GM18951 (cell line): ENCODE data around the gene HLA-DQB2.

Experiments used
- POLR2A ChIP-seq: IDR thresholded peaks from 4 replicates; pipeline ENCODE4 v1.6.1; 2011; ENCODE audit warnings: mild to moderate bottlenecking; ENCODE audit not compliant: insufficient read length, insufficient read depth; ENCODE audit errors: extremely low read depth
- in situ Hi-C: fragments of 300-500 bp; cut with MboI; formaldehyde crosslinking; loops from one replicate; pipeline ENCODE4 v1.12.0; 2022; ENCODE audit warnings: low sequenced_read_pairs, mixed read lengths, inconsistent platforms; ENCODE audit not compliant: unreplicated experiment

The HLA-DQB2 gene

DNA sequence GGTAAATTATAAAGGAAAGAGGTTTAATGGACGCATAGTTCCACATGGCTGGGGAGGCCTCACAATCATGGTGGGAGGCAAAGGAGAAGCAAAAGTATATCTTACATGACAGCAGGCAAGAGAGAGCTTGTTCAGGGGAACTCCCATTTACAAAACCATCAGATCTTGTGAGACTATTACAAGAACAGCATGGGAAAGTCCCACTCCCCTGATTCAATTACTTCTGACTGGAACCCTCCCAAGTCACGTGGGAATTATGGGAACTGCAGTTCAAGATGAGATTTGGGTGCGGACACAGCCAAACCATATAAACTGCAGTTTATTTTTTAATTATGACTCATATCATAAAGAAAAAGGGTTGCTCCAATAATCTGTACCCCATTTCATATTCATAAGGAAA, 44.5 kb downstream of the HLA-DQB2 start:
- no peak for TF ChIP-seq POLR2A
- in situ Hi-C loops = loop anchor here (10.0 kb wide), 1 partner anchor 294 kb away; no protein-coding TSS in a partner anchor

DNA sequence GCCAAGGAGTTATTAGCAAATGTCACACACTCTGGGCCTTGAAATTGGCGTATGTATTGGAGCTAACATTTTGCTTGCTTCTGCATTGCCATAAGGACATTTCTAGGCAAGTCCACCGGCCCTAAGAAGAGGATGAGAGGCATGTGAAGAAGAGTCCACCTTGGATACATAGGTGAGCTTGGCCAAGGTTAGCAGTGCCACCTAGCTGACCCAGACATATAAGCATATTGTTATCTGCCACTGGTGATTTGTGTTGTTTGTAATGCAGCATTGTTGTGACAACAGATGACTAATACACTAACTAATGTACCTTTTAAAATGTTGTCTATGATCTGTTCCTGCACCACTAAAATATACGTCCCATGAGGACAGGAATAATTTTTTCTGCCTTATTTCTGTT, 46.9 kb downstream of the HLA-DQB2 start:
- in situ Hi-C loops = loop anchor here (10.0 kb wide), 1 partner anchor 292 kb away; no protein-coding TSS in a partner anchor
- TF ChIP-seq POLR2A = no peak

DNA sequence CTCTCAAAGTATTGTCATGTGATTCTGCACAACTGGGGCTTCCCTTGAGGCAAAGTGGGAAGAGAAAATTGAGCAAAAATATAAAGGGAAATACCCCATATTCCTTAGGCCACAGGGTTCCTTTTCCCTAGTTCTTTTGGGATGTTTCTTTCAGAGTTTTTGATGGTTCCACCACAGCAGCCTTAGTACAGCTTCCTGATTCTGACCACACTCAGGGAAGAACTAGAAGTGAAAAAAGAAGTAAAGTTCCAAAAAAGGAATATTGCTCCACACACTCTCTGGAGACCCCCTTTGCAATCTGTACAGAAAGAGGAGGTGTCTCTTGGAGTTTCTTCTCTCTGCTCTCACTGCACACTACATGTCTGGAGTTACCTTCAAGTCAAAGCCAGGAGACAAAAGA, 50.1 kb downstream of the HLA-DQB2 start:
- in situ Hi-C loops = loop anchor here (10.0 kb wide), 1 partner anchor 288 kb away; no protein-coding TSS in a partner anchor
- no peak for TF ChIP-seq POLR2A

DNA sequence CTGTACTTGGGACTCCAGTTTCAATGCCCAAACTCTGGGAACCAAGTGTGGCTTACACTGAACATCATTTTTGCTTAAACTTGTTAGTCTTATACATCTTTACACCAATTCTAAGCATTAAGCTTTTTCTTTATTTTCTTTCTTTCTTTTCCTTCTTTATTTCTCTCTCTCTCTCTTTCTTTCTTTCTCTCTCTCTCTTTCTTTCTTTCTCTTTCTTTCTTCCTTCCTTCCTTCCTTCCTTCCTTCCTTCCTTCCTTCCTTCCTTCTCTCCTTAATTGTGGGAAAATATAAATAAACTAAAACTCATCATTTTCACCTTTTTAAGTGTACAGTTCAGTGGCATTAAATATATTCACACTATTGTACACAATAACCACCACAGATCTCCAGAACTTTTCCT, 53.7 kb downstream of the HLA-DQB2 start:
- in situ Hi-C loops = loop anchor here (10.0 kb wide), 1 partner anchor 285 kb away; no protein-coding TSS in a partner anchor
- TF ChIP-seq POLR2A = no peak
